SK-N-DZ (cell line): ENCODE data around the gene R3HDM2.
A peak's percentile ranks its signal among the peaks of the same experiment; 100 is the strongest.

ENCODE experiments used
- DNase-seq: peaks from one replicate; pipeline ENCODE4 v3.0.0-alpha.2; 2015; ENCODE audit warnings: low spot score

Gene R3HDM2

GRCh38 chr12:57272337-57273151 is 158.3 kb downstream of the R3HDM2 start:
- DNase-seq = no peak

DNA sequence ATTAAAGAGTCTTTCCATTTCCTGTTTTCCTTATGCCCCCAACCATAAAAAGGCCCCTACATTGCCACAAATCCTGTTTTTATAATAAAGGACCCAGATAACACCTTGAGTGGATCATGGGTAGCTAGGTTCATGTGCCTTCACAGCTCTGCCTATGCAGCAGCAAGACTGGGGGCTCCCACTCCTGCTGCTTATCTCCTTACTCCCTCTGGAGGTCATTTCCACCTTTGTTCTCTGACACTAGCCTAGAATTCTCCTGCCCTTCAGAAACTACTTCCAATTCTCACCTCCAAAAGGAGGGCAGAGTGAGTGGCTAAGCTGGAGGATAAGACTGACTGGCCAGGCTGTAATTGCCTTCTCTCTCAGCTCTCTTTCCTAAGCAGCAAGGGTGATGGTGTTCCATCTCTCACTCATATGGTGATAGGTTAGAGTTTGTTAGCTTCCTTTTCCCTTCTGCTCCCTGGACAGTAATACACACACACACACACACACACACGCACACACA is 159.8 kb downstream of the R3HDM2 start:
- DNase-seq = no peak

DNA sequence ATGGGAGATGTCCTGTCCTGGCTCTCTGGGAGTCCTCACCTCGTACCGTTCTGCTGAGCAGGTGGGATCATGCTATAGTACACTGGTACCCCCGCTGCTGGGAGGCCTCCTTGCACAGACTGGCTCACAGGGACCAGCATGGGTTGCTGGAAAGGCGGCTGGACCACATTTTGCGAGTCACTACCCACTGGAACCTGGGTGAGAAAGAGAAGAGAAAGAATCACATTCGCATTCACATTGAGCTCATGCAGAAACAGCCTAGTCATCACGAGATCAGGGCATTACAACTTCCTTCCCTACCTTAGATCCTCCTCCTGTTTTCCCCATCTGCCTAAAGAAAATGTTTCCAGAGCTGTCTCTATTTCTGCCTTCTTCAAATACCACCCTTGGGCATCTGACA is 162.6 kb downstream of the R3HDM2 start:
- DNase-seq = no peak

DNA sequence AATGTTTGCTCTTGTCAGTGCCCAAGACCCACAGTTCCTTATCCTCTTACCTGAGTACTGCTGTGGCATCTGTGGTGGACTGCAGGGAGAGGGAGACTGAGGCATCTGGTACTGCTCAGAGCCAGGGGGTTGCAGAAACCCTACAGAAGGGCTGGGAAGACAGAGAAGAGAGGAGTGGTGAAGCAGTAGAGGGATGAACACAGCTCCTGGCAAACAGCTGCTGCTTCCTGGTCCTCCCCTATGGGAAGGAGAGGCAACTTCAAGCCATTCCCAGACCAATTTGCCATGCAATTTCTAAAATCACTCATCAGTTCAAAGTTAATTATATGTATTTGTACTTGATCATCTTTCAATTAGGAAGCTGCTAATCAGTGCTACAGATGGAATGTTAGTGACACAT is 164.2 kb downstream of the R3HDM2 start:
- no peak for DNase-seq

GRCh38 chr12:57263096-57263495 is 167.7 kb downstream of the R3HDM2 start:
- no peak for DNase-seq

- DNase-seq = no peak
Measured at GRCh38 chr12:57262126-57262822, 168.6 kb downstream of the R3HDM2 start.

- no peak for DNase-seq
Measured at GRCh38 chr12:57261428-57261865, 169.4 kb downstream of the R3HDM2 start.

DNA sequence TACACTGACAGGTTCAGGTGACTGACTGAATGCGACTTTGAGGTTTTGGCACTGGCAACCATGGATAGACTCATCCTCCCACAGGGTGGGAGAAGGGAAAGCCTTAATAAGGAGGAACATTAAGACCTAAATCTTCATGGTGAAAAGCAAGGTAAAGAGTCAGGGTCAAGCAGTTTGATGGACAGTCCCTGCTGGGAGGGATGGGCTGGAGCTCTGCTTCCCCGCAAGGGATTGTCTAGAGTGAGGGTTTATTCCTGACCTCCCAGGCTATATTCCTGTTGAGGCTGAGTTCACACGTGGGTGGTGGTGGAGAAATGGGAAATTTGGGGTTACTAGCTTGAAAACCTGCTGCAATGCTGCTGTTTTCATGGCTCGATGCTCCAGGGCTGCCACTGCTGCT is 170.5 kb downstream of the R3HDM2 start:
- no peak for DNase-seq

DNA sequence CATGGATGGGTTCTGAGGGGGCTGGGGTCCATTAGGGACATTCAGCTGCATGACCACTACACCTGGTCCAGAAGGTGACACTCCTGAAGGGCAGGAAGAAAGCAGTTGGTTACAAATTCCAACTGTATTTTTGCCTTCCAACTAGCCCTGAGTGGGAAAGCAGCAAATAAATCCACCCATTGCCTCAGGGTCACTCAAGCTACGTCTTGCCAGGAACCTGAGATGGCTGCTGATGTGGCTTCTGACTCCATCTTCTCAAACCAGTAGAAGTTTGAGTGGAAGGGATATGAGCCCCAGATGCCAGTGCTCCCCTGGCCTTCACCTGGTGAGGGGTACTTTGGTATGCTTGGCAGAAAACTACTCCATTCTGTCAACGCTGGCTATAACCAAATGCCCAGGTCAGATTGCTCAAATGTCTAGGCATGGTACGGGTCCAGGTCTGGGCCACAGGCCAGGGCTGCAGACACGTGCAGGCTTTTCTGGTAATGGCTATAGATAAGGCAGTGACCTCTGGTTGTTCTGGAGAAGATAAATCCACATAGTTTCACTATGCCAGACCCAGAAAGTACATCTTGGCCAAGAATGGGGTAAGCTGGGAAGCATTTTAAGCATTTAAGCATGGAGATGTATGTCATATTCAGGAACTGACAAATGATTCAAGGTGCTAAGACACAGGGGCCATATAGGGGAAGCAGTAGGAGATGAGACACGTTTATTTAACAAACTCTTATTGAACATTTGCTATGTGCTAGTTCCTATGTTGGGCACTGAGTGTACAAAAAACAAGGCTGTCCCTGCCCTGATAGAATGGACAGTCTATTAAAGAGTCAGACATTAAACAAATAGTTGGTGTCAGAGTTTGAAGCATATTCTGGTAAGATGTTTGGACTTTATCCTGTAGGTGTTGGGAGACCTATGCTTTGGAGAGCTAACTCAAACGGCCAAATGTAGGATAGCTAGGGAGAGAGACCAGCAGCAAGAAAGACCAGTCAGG is 171.6 kb downstream of the R3HDM2 start:
- DNase-seq = no peak

GRCh38 chr12:57255916-57256315 is 174.9 kb downstream of the R3HDM2 start:
- DNase-seq = no peak

GRCh38 chr12:57254506-57255280 is 176.2 kb downstream of the R3HDM2 start:
- DNase-seq = no peak

- DNase-seq = no peak
Measured at GRCh38 chr12:57250956-57251355, 179.9 kb downstream of the R3HDM2 start, which contains the start of gene STAC3. Gene STAC3, minus strand, starts transcription at chr12:57251187. Its CDS starts 1,551 bp downstream, at chr12:57249636.

DNA sequence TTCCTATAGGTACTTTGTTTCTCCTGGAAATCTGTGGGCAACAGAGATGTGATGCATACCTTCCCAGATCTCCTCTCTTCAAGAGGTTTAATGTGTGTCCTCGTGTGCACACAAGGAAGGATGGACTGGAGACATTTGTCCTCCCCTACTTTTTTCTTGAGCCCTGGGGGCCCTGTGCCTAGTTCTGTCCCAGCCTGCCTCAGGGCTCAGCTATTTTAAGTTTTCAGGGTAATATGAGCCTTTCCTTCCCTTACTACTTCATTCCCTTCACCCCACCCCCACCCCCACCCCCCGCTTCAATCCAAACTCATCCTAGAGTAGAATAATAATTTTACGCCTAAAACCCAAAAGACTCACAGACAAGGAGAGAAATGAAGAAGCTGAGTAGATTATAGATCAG is 180.3 kb downstream of the R3HDM2 start:
- DNase-seq = no peak

DNA sequence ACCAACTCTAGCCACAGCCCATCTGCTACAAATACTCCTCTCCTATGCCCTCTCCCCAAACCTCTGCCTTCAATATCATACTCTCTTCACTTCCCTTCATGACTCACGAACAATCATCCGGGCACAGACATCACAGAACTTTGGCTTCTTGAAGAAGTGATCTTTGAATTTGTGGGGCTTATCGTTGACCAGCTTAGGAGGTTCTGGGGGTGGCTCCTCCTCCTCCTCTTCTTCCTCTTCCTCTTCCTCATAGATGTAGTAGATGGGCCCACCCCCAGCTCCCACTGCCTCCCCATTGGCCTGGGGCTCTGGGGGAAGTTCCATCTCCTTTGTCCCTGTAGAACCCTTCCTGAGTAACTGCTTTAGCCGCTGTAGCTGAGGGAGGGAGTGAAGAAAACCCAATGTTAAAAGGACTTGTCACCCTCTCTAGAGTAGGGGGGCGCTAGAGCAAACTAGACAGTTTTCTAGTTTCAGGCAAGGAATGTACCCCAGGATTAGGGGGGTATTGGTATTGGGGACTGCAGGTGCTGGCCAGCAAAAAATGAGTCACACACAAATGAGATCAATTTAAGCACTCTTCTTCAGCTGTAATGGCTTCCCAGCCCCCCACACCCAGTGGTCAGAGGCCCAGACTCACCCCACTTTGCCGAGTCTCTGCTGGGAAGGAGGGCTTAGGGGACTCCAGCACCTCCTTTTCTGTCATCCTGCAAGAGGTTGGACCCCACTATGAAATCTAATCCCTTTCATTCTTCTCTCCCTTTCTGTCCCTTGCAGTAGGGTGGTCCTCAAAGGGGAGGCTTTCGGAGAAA is 181.7 kb downstream of the R3HDM2 start:
- DNase-seq = no peak

DNA sequence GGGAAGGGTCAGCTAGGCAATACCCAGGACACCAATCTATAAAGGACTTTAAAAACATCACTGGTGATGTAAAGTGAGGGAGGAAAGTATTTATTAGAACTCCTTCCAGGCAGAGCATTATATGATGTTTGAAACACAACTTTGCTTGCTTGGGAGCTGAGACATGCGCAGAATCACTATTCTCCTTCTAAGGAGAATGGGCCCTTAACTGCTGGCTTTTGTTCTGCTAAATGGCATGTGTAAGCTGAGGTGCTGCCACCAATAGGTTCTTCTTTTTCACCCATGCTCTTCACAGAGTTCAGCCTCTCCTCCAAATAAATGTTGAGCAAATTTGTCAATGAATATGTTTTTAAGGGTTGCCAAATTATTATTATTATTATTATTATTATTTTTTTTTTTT is 183.8 kb downstream of the R3HDM2 start:
- no peak for DNase-seq

DNA sequence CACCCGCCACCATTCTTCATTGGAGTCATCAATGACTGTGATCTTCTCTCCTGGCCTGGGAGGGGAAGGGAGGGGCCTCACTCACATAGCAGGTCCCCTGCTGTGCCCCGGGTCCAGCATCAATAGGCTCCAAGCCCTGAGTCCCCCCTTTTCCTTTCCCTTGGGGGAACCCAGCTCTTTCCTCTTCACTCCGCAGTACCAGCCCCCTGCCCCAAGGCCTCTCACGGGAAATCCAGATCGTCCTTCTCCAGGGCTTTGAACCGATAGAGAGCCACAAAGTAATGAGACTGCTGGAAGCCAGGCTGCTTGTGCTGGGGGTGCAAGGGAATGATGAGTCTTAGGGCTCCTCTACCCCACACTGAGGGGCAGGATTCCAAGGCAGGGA is 186.5 kb downstream of the R3HDM2 start:
- DNase-seq = no peak

- peak; percentile 76 for DNase-seq
Measured at GRCh38 chr12:57243521-57244311, 187.1 kb downstream of the R3HDM2 start.

GRCh38 chr12:57242691-57243454 is 188.0 kb downstream of the R3HDM2 start:
- peak; percentile 90 for DNase-seq
